GM12872 (cell line): Measurements from ENCODE around the gene FASTKD1.

Source experiments
- CTCF ChIP-seq: IDR thresholded peaks from 3 replicates; pipeline ENCODE4 v1.5.1; 2011; ENCODE audit warnings: low read depth, mild to moderate bottlenecking, low read length, moderate library complexity; ENCODE audit not compliant: insufficient read depth

Gene FASTKD1

GRCh38 chr2:169598982-169599381 is 25.3 kb upstream of the FASTKD1 start:
- no peak for TF ChIP-seq CTCF

DNA sequence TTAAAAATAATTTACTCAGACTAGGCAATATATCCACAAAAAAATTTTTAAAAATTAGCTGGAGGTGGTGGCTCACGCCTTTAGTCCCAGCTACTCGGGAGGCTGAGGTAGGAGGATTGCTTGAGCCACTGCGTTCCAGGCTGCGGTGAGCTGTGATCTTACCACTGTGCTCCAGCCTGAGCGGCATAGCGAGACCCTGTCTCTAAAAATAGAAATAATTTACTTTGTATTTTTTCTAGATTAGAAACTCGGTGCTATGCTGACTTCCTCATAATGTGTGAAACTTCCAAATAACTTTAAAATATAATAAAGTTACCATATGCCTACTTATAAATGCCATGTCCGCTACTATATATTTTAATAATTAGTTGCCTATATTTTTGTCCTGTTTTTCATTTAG is 17.1 kb upstream of the FASTKD1 start:
- no peak for TF ChIP-seq CTCF

DNA sequence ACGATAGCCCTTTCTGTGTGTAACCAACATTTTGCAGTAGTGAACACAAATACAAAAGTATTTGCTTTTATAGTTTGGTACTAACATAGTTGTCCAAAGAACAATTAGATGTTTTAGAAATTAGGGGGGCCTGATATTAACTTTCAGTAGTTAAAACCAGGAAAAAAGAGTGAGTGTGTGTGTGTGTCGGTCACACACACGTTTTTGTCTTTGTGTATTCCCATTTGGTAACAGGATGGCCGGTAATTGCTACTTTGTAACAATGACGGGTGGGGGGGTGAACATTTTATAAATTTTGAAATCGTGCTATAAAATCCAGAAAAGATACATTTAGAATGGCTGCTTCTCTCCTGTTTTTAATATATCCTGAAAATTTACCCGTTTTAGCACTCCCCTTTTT is 12.0 kb upstream of the FASTKD1 start:
- TF ChIP-seq CTCF: no peak

DNA sequence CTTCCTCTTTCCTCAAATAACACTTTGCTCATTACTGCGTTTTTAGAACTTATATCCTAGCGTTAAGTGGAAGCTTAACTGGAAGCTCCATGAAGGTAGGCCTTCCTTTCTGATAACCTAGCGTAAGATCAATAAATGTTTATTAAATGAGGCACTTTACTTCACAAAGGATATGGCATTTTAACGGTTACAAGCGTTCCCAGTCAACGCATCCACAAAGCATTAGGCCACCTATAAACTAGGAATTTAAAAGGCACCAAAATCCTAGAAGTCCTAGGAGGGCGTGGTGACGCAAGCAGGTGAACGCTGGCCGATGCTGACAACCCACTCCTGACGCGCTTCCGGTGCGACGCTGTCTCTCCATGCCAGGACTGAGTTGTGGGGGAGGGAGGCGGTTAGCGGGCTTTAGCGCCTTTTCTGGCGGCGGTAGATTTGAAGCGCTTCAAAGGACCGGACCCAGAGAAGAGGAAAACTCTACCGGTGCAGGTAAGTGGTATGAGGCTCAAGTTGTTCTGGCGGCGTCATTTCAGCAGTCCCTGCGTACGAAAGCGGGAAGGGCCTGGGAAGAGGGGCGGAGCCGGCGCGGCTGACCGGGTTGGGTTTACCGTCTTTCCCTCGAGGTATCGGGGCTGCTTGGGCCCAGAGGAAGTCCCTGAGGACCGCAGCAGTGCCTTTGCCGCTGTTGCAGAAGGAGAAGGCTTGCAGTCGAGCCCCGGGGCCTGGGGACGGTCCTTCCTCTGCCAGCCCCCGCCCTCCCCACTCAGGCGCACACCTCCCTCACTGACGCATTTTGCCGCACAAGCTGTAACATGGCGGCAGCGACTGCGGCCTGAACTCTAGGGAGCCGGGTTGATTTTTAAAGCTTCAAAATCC is 10.6 kb upstream of the FASTKD1 start, which contains the start of gene PPIG:
TSS of gene PPIG (plus strand) at position 347 of the 873 bp plus-strand sequence. CDS start 19,691 bp downstream, outside the sequence.
- TF ChIP-seq CTCF: no peak

DNA sequence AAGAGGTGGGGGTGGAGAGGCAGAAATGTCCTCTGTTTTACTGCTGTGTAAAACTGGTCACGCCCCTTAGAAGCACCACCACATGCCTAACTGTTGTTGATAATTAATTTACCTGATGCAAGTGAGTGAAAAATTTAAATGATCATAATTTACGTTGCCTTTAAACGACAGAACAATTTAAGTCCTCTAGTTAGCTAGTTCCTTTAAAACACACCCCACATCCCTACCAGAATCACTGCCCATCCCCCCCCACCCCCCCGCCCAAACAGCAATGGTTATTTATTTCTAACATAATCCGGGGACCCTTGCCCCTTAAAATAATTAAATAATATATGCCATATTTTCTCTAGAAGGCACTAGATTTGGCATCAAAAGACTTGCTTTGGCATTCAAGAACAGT is 9.9 kb upstream of the FASTKD1 start:
- TF ChIP-seq CTCF: no peak

DNA sequence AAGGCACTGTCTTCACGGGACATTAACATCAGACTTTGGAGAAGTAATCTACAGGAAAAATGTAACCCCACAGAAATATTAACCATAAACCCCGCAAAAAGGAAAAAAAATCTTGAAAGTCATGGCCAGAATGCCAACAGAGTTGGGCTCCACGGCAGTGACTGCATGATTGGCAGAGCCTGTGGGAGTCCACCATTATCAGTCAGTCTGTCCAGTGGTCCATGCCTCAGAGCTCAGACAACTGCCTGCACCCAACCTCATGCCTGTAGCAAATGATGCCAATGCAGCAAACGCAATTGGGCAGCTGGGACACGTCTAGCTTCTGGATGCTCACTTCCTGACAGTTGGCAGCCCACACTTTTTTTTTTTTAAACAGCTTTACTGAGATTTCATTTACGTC is 5.4 kb upstream of the FASTKD1 start:
- TF ChIP-seq CTCF: no peak

DNA sequence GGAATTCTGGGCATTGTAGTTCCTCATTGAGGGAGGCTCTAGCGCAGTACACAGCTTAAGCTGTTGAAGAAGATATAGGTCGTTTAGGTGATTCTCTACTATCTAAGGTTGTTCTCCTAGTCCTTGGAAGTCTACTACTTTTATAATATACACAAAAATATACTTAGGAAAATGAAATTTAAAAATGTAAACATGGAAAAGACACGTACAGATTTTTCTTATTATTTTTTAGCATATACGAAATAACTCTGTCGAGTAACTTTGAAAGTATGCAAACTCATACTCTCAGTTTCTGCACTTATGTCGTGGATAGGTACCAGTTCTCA is 272 bp upstream of the FASTKD1 start:
- no peak for TF ChIP-seq CTCF
